Left ventricle myocardium inferior (tissue), 1 donor: Measurements from ENCODE around the gene CELSR3. TPM values are rescaled to one million over a fixed set of nuclear protein-coding genes. Genes with fewer than 3 reads are reported as not detected.
A peak's percentile ranks its signal among the peaks of the same experiment; 100 is the strongest.

Source experiments
- DNase-seq: peaks from one replicate; pipeline ENCODE4 v3.0.0-alpha.2; 2020
- H3K27ac ChIP-seq: fragments of 200-600 bp; replicated peaks from 2 replicates; pipeline ENCODE4 v1.8.0; 2021
- H3K27me3 ChIP-seq: fragments of 200-600 bp; 2 replicates; pipeline ENCODE4 v1.8.0; 2021; ENCODE audit warnings: low read depth
- H3K36me3 ChIP-seq: fragments of 200-600 bp; 2 replicates; pipeline ENCODE4 v1.8.0; 2021
- H3K4me1 ChIP-seq: fragments of 200-600 bp; 2 replicates; pipeline ENCODE4 v1.8.0; 2021
- H3K4me3 ChIP-seq: fragments of 200-600 bp; 2 replicates; pipeline ENCODE4 v1.8.0; 2021; ENCODE audit warnings: mild to moderate bottlenecking, moderate library complexity
- H3K9me3 ChIP-seq: fragments of 200-600 bp; replicated peaks from 2 replicates; pipeline ENCODE4 v1.8.0; 2021
- intact Hi-C: fragments of 100-400 bp; cut with micrococcal nuclease; formaldehyde crosslinking; loops from one replicate; pipeline ENCODE4 v1.11.0; 2022
- total RNA-seq: library from RNA; stranded (reverse); fragmentation: NEBNext Ultra II Directional; extraction: Animal tissue kit (Norgen Biotek cat#: 25700); gene quantifications from one replicate; pipeline ENCODE4 v1.2.1, GENCODE V29; 2021
- TF ChIP-seq, protein P1 (sequence below): fragments of 200-600 bp; IDR thresholded peaks from 2 replicates; pipeline ENCODE4 v1.8.0; 2021; ENCODE audit warnings: antibody characterized with exemption, mild to moderate bottlenecking, borderline replicate concordance
- donor health status: DM: no; HTN: yes; CAD: no; lungs with severe emphysema.

The CELSR3 gene
- total RNA-seq, 1 donor from 2014 or later, result 0.14 TPM

DNA sequence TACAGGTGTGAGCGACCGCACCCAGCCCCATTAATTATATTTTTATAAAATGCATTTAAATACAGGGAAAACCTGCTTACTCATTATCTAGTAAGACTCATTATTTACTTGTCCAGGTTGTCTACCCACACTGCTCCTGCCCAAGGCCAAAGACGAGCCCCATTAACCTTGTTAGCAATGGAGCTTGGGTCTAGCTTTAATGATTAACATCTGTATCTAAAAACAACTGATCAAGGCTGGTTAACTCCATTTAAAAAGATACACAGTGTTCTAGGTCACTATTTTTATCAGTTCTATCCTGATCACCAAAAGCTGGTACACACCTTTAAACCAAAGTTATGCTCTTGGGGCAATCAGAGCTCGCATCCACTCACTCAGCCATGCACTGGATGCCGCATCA is 33.5 kb upstream of the CELSR3 start:
- Histone ChIP-seq H3K4me1 (peaks cover 65% of the 10 kb centered on the region), H3K9me3 (no peaks in the 10 kb centered on the region), H3K27ac (peak overlapping the region; percentile 89), H3K27me3 (no peaks in the 10 kb centered on the region), H3K4me3 (no peak overlapping the region), H3K36me3 (peaks cover 65% of the 10 kb centered on the region)
- intact Hi-C loops, result no loop called here
- no peak for DNase-seq
- TF ChIP-seq, protein P1, sequence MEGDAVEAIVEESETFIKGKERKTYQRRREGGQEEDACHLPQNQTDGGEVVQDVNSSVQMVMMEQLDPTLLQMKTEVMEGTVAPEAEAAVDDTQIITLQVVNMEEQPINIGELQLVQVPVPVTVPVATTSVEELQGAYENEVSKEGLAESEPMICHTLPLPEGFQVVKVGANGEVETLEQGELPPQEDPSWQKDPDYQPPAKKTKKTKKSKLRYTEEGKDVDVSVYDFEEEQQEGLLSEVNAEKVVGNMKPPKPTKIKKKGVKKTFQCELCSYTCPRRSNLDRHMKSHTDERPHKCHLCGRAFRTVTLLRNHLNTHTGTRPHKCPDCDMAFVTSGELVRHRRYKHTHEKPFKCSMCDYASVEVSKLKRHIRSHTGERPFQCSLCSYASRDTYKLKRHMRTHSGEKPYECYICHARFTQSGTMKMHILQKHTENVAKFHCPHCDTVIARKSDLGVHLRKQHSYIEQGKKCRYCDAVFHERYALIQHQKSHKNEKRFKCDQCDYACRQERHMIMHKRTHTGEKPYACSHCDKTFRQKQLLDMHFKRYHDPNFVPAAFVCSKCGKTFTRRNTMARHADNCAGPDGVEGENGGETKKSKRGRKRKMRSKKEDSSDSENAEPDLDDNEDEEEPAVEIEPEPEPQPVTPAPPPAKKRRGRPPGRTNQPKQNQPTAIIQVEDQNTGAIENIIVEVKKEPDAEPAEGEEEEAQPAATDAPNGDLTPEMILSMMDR, result no peak

DNA sequence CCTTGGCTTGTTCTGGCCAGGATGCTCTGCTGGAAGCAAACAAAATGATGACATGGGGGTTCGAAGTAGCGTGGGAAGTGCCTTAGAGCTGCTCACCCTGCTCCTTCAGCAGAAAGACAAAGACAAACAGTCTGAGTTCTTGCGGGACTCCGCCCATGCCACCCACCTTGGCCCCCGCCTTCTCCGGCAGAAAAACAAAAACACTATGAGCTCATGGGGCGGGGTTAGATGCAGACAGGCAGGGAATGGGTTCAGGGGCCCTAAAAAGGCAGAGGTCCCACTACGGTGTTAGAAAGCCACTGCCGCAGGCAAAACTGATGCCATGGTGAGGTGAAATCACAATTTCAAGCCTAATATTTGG is 32.7 kb upstream of the CELSR3 start:
- TF ChIP-seq, protein P1, result no peak
- Histone ChIP-seq H3K9me3 (no peaks in the 10 kb centered on the region), H3K27me3 (no peaks in the 10 kb centered on the region), H3K36me3 (peaks cover 73% of the 10 kb centered on the region), H3K4me3 (peak overlapping the region; percentile 67), H3K27ac (peak overlapping the region; percentile 89), H3K4me1 (peaks cover 58% of the 10 kb centered on the region)
- intact Hi-C loops, result no loop called here
- DNase-seq, result peak; percentile 71

DNA sequence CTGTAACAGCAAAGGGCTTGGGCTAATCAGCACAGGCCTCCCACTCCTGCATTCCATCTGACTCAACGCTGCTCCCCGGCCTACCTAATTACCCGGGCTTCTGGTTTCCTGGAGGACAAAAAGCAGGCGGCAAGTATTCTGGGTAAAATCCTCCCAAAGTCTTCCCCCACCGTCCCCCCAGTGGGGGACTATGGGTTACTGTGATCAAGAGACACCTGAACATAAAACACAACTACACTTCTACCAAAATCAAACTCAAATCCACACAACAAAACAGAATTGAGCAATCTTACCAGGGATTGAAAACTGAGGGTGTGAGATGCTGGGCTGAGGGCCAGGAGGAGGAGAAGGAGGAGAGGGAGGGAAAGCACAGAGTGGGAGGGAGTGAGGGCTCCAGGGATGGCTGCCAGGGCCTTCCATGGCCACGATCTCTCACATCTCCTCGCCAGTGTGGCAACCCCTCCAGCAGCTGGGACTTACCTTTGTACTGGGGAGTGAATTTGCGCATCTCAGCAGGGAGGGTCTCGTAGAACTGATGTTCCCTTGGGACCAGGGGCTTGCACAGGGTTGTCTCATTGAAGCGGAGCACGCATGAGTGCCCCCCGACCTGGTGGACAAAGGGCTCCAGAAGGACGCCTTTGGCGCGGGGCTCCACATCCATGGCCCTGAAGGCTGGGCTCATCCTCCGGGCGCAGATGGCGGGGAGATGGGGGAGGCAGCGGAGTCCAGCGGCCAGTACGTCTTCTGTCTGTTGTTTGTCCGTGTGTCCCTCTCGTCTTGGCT is 32.1 kb upstream of the CELSR3 start:
- TF ChIP-seq, protein P1, result no peak
- peak overlapping the region; percentile 89 for H3K27ac ChIP-seq
- no peaks in the 10 kb centered on the region for H3K9me3 ChIP-seq
- peaks cover 58% of the 10 kb centered on the region for H3K4me1 ChIP-seq
- peak; percentile 82 for DNase-seq
- peaks cover 73% of the 10 kb centered on the region for H3K36me3 ChIP-seq
- intact Hi-C loops, result no loop called here
- H3K4me3 ChIP-seq, result peak overlapping the region; percentile 67
- no peaks in the 10 kb centered on the region for H3K27me3 ChIP-seq

DNA sequence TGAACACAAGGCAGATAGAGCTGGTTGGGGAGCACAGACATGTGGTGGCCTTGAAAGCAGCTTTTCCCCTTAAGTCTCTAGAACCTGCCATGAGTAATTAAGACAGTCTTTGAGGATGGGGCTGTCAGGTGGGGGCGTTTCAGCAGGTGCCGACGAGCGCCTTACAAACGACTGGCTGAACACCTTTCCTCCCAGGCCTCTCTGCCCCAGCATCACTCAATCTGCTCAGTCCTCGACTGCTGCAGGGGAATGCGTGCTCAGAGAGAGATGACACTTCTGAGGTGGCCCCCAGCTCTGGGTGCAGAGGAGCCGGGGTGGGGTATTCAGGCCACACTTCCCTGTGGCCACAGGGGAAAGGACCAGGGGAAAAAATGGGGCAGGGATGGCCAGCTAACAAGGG is 31.1 kb upstream of the CELSR3 start:
- peaks cover 75% of the 10 kb centered on the region for H3K36me3 ChIP-seq

DNA sequence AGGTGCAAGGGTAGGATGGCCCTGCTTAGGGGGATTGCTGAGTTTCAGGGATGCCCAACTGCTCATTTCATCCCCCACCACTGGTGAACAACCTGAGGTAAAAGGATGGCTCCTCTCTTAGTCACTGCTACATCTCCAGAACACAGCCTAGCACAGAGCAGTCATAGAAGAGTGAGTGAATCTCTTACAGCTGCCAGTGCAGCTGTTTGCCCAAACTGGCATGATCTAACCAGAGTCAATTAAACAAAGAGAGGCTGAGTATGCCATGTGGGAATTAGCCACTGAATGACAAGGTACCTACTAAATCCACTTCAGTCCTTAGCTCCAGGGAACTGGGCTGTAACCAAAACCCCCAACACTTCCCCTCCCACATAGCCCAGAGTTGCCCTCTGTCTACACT is 29.9 kb upstream of the CELSR3 start:
- peak overlapping the region; percentile 67 for H3K4me3 ChIP-seq
- H3K36me3 ChIP-seq, result peaks cover 78% of the 10 kb centered on the region
- H3K4me1 ChIP-seq, result peaks cover 57% of the 10 kb centered on the region
- no peaks in the 10 kb centered on the region for H3K9me3 ChIP-seq
- H3K27ac ChIP-seq, result no peak overlapping the region
- TF ChIP-seq, protein P1, result no peak
- H3K27me3 ChIP-seq, result no peaks in the 10 kb centered on the region
- intact Hi-C loops, result no loop called here
- DNase-seq, result no peak

More for the DNA sequence above, 31.1 kb upstream of the CELSR3 start:
- Histone ChIP-seq H3K27me3 (no peaks in the 10 kb centered on the region), H3K4me1 (peaks cover 55% of the 10 kb centered on the region), H3K4me3 (peak overlapping the region; percentile 67), H3K27ac (peak overlapping the region; percentile 89), H3K9me3 (no peaks in the 10 kb centered on the region)
- intact Hi-C loops, result no loop called here
- TF ChIP-seq, protein P1, result no peak
- no peak for DNase-seq
